GM21367 (cell line): Measurements from ENCODE around the gene ABCC4.

Experiments used
- ATAC-seq: cut with Tn5 transposase; IDR thresholded peaks from one replicate; pipeline ENCODE4 v1.9.1; 2021; ENCODE audit not compliant: unreplicated experiment

ABCC4 gene

DNA sequence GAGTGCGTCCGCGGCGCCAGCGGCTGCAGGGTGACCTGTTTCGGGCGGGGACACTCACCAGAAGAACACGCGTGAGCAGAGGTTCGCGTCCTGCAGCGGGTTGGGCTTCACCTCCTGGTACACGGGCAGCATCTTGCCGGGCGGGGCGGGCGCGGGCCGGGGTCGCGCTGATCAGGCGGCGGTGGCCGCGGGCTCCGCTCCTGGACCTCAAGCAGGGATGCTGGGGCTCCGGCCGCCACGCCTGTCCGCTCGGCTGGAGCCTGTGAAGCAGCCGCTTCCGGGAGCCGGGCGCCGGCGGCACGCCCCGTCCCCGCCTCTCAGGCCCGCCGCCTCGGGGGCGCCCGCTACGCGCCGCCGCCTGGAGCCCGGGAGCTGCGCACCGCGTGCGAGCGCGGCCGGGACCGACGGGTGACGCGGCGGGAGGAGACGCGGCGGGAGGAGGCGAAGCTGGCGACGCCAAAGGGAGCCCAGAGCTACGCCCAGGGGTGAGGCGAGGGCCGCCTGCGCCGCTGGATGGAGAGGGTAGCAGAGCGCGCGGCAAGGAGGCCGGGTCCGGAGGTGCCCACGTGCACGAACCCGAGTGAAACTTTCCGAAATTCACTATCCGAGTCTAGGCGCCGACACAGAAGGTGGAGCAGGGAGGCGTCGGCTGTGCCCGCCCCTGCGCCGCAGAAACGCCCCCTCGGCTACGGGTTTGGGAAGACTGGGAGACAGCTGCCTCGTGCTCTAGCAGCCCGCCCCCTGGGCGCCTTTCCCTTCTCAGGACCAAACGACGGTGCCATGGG is at the start of gene ABCC4:
TSS of gene ABCC4 (minus strand) at position 269 of the 785 bp plus-strand sequence. CDS start at position 132, 137 bp downstream.
- peak; percentile 81 for ATAC-seq

DNA sequence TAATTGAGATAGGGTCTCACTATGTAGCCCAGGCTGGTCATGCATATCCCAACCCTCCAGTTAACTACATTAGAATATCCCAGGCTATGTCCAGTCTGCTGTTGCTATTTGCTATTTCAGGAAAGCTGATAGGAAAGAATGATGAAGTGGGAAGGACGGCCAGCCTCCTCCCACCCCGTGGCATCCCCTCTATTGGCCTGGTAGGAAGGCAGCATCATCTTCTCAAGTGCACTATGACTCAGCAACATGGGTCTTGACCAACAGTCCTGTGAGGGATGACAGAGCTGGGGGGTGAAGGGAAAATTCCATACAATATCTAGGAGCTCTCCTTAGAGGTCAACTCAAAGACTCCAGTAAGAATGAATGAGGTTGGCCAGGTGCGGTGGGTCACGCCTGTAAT is 48.0 kb upstream of the ABCC4 start:
- ATAC-seq: no peak

GRCh38 chr13:95343944-95344343 is 42.7 kb upstream of the ABCC4 start:
- no peak for ATAC-seq

DNA sequence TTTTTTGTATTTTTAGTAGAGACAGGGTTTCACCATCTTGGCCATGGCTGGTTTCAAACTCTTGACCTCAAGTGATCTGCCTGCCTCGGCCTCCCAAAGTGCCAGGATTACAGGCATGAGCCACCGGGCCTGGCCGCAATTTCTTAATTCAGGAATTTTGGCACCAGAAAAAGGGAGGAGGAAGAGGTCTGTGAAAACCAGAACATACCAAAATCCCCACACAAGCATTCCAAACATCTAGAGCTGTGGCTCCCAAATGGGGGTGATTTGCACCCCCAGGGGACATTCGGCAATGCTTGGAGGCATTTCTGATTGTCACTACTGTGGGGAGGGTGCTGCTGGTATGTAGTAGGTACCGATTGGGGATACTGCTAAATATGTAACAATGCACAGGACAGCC is 40.2 kb upstream of the ABCC4 start:
- ATAC-seq: no peak

DNA sequence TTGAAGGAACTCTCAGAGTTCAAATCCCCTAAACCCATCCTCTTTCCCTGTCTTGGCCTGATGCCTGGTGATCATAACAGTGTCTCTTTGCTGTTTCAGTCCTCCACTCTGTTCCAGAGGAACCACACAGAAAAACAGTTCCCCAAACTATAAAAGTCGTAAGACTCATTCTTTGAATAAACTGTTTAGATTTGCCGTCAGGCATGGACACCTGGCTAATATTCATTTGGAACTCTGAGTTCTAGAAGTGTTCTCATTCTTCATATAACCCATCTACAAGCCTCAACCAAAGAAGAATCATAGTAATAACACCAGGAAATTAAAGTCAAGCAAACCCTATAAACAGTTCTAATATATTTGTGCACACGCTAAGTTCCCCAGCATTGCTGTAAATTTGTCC is 37.7 kb upstream of the ABCC4 start:
- ATAC-seq: no peak

- ATAC-seq: no peak
These were observed 36.3 kb upstream of the ABCC4 start for GRCh38 chr13:95337597-95337996.

DNA sequence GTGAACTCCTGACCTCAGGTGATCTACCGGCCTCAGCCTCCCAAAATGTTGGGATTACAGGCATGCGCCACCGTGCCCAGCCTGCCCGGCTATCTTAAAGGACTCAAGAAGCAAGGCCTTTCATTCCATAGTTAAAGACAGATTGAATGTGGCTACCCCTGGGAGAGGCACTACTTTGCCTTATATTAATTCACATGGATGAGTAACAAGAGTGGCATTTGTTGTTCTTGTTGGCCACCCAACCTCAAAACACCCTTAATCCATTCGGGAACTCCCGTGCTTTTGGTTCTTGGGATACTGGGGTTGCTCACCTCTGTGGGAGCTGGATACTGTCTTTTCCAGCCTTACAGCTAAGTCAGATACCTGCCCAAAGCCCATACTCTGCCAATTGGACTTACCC is 34.4 kb upstream of the ABCC4 start:
- no peak for ATAC-seq

DNA sequence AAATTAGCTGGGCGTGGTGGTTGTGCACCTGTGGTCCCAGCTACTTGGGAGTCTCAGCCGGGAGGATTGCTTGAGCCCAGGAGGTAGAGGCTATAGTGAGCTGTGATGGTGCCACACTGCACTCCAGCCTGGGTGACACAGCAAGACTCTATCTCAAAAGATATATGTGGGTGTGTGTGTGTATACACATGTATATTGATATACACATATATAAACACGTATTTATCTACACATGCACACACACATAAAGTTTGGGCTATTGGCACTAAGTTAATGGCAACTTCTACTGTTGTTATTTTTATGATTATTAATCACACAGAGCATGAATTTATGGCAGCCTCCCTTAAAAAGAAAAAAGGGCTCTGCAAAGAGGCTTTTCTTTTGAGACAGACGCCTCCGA is 27.1 kb upstream of the ABCC4 start:
- no peak for ATAC-seq

GRCh38 chr13:95327190-95327589 is 25.9 kb upstream of the ABCC4 start:
- no peak for ATAC-seq

GRCh38 chr13:95326695-95327094 is 25.4 kb upstream of the ABCC4 start:
- ATAC-seq: no peak

DNA sequence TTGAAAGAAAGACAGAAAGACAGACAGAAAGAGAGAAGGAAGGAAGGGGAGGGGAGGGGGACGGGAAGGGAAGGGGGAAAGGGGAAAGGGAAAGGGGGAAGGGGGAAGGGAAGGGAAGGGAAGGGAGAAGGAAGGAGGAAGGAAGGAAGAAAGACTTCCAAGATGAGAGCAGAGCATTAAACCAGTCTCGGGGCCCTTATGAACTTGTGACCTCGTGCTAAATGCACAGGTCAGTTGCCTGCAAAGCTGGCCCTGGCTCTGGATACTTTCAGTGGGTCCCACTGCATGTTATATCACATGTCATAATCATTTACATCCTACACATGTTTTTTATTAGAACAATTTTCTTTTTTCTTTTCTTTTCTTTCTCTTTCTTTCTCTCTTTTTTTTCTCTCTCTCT is 24.2 kb upstream of the ABCC4 start:
- ATAC-seq: no peak

- no peak for ATAC-seq
These were observed 22.8 kb upstream of the ABCC4 start for GRCh38 chr13:95323930-95324662.

DNA sequence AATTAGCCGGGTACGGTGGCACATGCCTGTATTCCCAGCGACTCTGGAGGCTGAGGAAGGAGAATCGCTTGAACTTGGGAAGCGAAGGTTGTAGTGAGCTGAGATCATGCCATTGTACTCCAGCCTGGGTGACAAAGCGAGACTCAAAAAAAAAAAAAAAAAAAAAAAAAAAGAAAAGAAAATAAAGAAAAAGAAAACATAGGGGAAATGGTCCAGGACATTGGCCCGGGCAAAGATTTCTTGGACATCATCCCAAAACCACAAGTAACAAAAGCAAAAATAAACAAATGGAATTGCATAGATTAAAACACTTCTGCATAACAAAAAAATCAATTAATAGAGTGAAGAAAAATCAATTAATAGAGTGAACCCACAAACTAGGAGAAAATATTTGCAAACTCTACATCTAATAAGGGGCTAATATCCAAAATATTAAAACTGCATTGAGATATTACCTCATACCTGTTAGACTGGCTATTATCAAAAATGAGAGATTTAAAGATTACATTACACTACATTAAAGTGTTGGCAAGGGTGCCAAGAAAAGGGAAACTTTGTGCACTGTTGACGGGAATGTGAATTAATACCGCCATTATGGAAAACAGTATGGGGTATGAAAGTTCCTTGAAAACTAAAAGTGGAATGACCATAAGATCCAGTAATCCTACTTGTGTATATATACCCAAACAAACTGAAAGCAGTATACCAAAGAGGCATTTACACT is 18.5 kb upstream of the ABCC4 start:
- no peak for ATAC-seq

- no peak for ATAC-seq
These were observed 16.1 kb upstream of the ABCC4 start for GRCh38 chr13:95317039-95317989.

GRCh38 chr13:95315752-95316151 is 14.5 kb upstream of the ABCC4 start:
- ATAC-seq: no peak

DNA sequence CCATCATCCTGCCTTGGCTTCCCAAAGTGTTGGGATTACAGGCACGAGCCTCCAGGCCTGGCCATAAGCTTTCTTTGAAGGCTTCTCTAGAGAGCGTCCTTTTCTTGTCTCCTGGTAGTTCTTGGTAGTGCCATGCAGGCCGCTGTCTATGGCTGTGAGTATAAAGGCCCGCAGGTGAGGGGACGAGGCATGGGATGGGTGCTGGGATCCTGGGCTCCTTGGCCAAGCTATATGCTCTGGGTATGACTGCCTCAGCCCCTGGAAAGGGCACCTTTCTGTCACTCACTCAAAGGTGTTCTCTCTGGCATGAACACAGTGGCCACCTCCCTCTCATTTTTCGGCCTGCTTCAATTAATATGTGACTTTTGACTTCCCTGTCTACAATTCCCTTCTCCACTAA is 6.3 kb upstream of the ABCC4 start:
- no peak for ATAC-seq

GRCh38 chr13:95304453-95304852 is 3.2 kb upstream of the ABCC4 start:
- ATAC-seq: no peak

GRCh38 chr13:95301968-95302393 is 730 bp upstream of the ABCC4 start:
- ATAC-seq: no peak

GRCh38 chr13:95300625-95301182 is 547 bp downstream of the ABCC4 start:
- ATAC-seq: peak; percentile 44

GRCh38 chr13:95298971-95299621 is 2.2 kb downstream of the ABCC4 start:
- ATAC-seq: no peak
